ENCODE data around the gene DHRS7C.

DHRS7C gene

GRCh38 chr17:9810100-9810949, 18.9 kb upstream of the DHRS7C start:
- TF ChIP-seq CTCF (IDR thresholded peaks at IDR 0.05; ENCODE audit: insufficient read depth, missing control alignments), result no peak
- FAIRE-seq, result no peak
- DNase-seq (ENCODE audit: insufficient read length, low spot score), result no peak

GRCh38 chr17:9809409-9809808, 18.0 kb upstream of the DHRS7C start:
- DNase-seq (ENCODE audit: insufficient read length, low spot score) (no peak), FAIRE-seq (no peak)
- no peak for TF ChIP-seq CTCF (IDR thresholded peaks at IDR 0.05; ENCODE audit: insufficient read depth, missing control alignments)

DNA sequence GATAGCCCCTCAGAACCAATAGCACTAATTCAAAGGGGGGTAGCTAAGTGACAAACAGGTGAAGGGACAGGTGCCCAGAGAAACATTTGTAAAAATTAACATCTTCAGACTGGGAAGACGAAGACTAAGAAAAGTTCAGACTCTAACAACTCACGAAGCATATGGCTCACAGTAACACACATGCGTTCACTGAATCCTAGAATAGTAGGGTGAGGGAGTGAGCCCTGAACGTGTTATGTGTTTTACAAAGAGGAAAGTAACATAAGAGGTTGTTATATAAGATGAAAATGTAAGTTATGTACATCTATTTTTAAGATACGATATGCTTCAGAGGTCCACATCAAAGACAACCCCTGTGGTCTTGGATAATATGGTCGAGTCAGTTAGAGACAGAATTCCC, 15.3 kb upstream of the DHRS7C start:
- TF ChIP-seq CTCF (IDR thresholded peaks at IDR 0.05; ENCODE audit: insufficient read depth, missing control alignments), result no peak
- DNase-seq (ENCODE audit: insufficient read length, low spot score) (no peak), FAIRE-seq (no peak)

GRCh38 chr17:9805769-9806168, 14.4 kb upstream of the DHRS7C start:
- FAIRE-seq (no peak), DNase-seq (ENCODE audit: insufficient read length, low spot score) (no peak)
- no peak for TF ChIP-seq CTCF (IDR thresholded peaks at IDR 0.05; ENCODE audit: insufficient read depth, missing control alignments)

GRCh38 chr17:9802697-9803096, 11.3 kb upstream of the DHRS7C start:
- no peak for FAIRE-seq
- TF ChIP-seq CTCF (IDR thresholded peaks at IDR 0.05; ENCODE audit: insufficient read depth, missing control alignments), result no peak
- DNase-seq (ENCODE audit: insufficient read length, low spot score), result no peak

DNA sequence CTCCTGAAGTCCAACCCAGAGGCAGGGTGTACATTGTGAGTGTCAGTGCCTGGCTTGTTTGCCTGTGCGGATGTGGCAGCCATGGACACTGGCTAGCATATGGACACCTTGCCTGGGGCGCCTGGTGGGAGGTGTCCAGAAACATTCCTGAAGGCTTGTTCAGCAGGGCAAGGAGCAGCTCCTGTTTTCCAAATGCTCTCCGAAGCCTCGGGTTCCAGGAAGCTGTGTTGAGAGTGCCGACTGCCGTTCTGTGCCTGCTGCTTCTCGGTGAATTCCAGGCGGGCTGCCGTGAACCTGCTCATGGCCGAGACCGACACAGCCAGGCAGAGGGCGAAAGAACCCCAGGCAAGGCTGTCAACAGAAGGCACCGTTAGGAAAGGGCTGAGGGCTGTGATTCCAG, 10.9 kb upstream of the DHRS7C start:
- no peak for TF ChIP-seq CTCF (IDR thresholded peaks at IDR 0.05; ENCODE audit: insufficient read depth, missing control alignments)
- DNase-seq (ENCODE audit: insufficient read length, low spot score), result no peak
- FAIRE-seq, result no peak

- DNase-seq (ENCODE audit: insufficient read length, low spot score) (no peak), FAIRE-seq (no peak)
- TF ChIP-seq CTCF (IDR thresholded peaks at IDR 0.05; ENCODE audit: insufficient read depth, missing control alignments), result no peak
These were observed 10.1 kb upstream of the DHRS7C start for GRCh38 chr17:9801505-9801904.

Measured in D721Med (cell line).